Right lobe of liver (tissue), 4 donors: ENCODE results near the gene EIF2B4.

Experiments used
- POLR2A ChIP-seq: fragments of 450-650 bp; IDR thresholded peaks from one replicate; pipeline ENCODE4 v1.6.1; 2017; ENCODE audit warnings: antibody characterized with exemption, mild to moderate bottlenecking
- TF ChIP-seq, protein P1 (sequence below), 4 donors: fragments of 200-600 bp in 3 of 4; fragments of 450-650 bp in 1 of 4; IDR thresholded peaks; one replicate each; pipeline versions ENCODE4 v1.5.1 to v1.8.0; 2016 to 2022; ENCODE audit warnings: antibody characterized with exemption in 4 of 4, mild to moderate bottlenecking in 2 of 4
- donor health status: DM: no; HTN: no; CAD: no.
- donor health status: DM: no; HTN: no; CAD: no.
- donor health status: DM: no; HTN: yes; CAD: no.

DNA sequence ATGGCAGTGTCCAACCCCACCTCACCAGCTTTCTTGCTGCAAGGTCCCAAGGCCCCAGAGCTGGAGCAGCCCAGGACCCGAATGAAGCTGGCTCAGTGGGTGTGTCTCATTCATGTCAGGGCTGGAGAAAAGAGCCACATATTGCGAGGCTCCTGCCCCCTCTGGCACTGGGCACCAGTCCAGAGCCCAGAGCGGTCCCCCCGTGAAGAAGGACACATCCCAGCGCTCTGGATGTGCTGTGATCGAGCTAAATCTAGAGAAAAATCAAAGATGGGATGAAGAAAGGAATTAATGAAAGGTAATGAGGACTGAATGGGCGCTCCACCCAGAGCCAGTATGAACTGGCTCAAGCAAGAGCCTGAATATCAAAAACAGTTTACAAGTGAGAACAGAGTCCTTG, 34.0 kb downstream of the EIF2B4 start:
- TF ChIP-seq, protein P1, sequence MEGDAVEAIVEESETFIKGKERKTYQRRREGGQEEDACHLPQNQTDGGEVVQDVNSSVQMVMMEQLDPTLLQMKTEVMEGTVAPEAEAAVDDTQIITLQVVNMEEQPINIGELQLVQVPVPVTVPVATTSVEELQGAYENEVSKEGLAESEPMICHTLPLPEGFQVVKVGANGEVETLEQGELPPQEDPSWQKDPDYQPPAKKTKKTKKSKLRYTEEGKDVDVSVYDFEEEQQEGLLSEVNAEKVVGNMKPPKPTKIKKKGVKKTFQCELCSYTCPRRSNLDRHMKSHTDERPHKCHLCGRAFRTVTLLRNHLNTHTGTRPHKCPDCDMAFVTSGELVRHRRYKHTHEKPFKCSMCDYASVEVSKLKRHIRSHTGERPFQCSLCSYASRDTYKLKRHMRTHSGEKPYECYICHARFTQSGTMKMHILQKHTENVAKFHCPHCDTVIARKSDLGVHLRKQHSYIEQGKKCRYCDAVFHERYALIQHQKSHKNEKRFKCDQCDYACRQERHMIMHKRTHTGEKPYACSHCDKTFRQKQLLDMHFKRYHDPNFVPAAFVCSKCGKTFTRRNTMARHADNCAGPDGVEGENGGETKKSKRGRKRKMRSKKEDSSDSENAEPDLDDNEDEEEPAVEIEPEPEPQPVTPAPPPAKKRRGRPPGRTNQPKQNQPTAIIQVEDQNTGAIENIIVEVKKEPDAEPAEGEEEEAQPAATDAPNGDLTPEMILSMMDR (IDR thresholded peaks at IDR 0.05): no peak
- no peak for TF ChIP-seq POLR2A
